Measurements from ENCODE around the gene NRG2. TPM values are rescaled to one million over a fixed set of nuclear protein-coding genes. Genes with fewer than 3 reads are reported as not detected.

NRG2 gene
- total and polyA plus RNA-seq, 2 donors (not counting 3 experiments of a cell fraction or from before 2014, with no cell fraction given), result 0.26 to 0.42 TPM

DNA sequence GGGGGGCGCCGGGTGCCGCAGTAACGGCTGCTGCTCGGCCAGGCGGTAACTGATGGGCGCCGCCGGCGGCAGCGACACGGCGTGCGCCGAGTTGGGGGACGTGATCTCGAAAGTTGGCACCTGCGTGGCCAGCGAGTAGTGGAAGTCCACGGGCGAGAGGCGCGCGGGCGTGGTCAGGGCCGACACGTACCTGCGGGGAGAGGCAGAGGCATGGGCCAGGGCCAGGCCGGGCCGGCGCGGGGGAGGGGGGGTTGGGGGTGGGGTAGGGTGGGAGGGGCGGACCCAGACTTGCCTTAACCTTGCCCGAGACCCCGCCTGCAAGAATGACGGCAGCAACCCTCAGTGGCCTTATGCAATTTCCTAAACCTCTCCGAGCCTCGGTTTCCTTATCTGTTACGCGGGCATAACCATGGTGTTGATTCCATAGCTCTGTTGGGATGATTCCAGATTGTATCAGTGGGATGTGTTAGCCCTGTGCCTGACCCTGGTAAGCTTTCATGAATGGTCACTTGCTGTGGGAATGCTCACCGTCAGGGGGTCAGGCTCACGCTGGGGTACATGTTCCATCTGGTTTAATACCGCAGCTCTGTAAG, 194.5 kb downstream of the NRG2 start:
- Histone ChIP-seq H3K27ac (ENCODE audit: insufficient read depth, low read depth, low read length) (no peak overlapping the region), H3K9ac (replicated peaks; ENCODE audit: extremely low read depth, insufficient read depth, low read length) (peak overlapping the region; percentile 34), H3K4me3 (replicated peaks in 1 of 3; ENCODE audit: insufficient read depth in 1 of 3, low read depth in 1 of 3, low read length in 3 of 3) (peak overlapping the region; percentile 34 to 65 (median 34)), H3K36me3 (ENCODE audit: control insufficient read depth in 2 of 2, extremely low read depth in 1 of 2, insufficient read depth in 2 of 2, low read length in 2 of 2) (no peaks in the 10 kb centered on the region), H3K4me2 (ENCODE audit: insufficient read depth, low read length) (peak overlapping the region; percentile 60), H3K79me2 (ENCODE audit: control insufficient read depth, insufficient read depth, low read length) (no peaks in the 10 kb centered on the region), H3K9me3 (replicated peaks; ENCODE audit: control insufficient read depth, insufficient read depth, low read length) (no peaks in the 10 kb centered on the region), H2AFZ (ENCODE audit: low read depth, low read length) (peak overlapping the region; percentile 75), H3K27me3 (ENCODE audit: control insufficient read depth in 2 of 2, insufficient read depth in 2 of 2, low read length in 2 of 2) (peaks cover 4% of the 10 kb centered on the region in 2 experiments), H3K4me1 (ENCODE audit: control insufficient read depth, extremely low read depth, insufficient read depth, low read length) (no peaks in the 10 kb centered on the region), H3K9me1 (replicated peaks; ENCODE audit: control insufficient read depth, extremely low read depth, insufficient read depth, low read length) (no peaks in the 10 kb centered on the region), H4K20me1 (replicated peaks; ENCODE audit: control insufficient read depth, extremely low read depth, insufficient read depth, low read length) (no peaks in the 10 kb centered on the region)
- dilution Hi-C loops (cut with MboI; ENCODE audit: extremely low pct_ligation_motif_present, low sequenced_read_pairs), result no loop called here
- CTCF ChIA-PET, result interaction anchor here (1.4 to 5.0 kb wide), 3 partner anchors 60 to 297 kb away, joined by 3 to 37 read pairs (median 13); no protein-coding TSS in a partner anchor
- DNase-seq (ENCODE audit: low read depth, low spot score), result peak; percentile 3
- POLR2A ChIA-PET, result no interaction called here
- intact Hi-C loops (cut with micrococcal nuclease), result no loop called here
- BruUV-seq (replicated peaks), result no TSS peak
- TF ChIP-seq MYC (IDR thresholded peaks at IDR 0.05; ENCODE audit: low read depth, low read length) (no peak), GATA2 (IDR thresholded peaks at IDR 0.05; ENCODE audit: insufficient read depth, insufficient read length, low read depth, low read length) (no peak), POLR2A (IDR thresholded peaks at IDR 0.05; ENCODE audit: low read depth, low read length) (no peak), EZH2 (IDR thresholded peaks at IDR 0.05; ENCODE audit: borderline replicate concordance, low read depth, low read length, severe bottlenecking) (no peak), JUN (IDR thresholded peaks at IDR 0.05; ENCODE audit: borderline replicate concordance, insufficient read depth, insufficient read length, low read depth) (no peak), POLR2AphosphoS5 (IDR thresholded peaks at IDR 0.05; ENCODE audit: insufficient read depth, low read depth, low read length) (no peak), FOS (IDR thresholded peaks at IDR 0.05; ENCODE audit: borderline replicate concordance, insufficient read depth, low read length) (no peak)
- TF ChIP-seq, protein P1, sequence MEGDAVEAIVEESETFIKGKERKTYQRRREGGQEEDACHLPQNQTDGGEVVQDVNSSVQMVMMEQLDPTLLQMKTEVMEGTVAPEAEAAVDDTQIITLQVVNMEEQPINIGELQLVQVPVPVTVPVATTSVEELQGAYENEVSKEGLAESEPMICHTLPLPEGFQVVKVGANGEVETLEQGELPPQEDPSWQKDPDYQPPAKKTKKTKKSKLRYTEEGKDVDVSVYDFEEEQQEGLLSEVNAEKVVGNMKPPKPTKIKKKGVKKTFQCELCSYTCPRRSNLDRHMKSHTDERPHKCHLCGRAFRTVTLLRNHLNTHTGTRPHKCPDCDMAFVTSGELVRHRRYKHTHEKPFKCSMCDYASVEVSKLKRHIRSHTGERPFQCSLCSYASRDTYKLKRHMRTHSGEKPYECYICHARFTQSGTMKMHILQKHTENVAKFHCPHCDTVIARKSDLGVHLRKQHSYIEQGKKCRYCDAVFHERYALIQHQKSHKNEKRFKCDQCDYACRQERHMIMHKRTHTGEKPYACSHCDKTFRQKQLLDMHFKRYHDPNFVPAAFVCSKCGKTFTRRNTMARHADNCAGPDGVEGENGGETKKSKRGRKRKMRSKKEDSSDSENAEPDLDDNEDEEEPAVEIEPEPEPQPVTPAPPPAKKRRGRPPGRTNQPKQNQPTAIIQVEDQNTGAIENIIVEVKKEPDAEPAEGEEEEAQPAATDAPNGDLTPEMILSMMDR (IDR thresholded peaks at IDR 0.05; ENCODE audit: extremely low read depth in 1 of 2, insufficient read depth in 1 of 2, low read depth in 1 of 2, low read length in 2 of 2), result no peak
- TF ChIP-seq, protein P2, sequence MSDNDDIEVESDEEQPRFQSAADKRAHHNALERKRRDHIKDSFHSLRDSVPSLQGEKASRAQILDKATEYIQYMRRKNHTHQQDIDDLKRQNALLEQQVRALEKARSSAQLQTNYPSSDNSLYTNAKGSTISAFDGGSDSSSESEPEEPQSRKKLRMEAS (IDR thresholded peaks at IDR 0.05; ENCODE audit: insufficient read depth, insufficient read length), result no peak
- FAIRE-seq, result no peak

Measured in endothelial cell of umbilical vein (primary cell).